GM21786 (cell line): Measurements from ENCODE around the gene CCDC144A.
A peak's percentile ranks its signal among the peaks of the same experiment; 100 is the strongest.
"Not testable (repeated sequence)": the region's sequence is repeated elsewhere in the genome, so short reads cannot be mapped to it uniquely, and the experiment has no call there.

Experiments
- ATAC-seq: cut with Tn5 transposase; IDR thresholded peaks from one replicate; pipeline ENCODE4 v1.9.1; 2021; ENCODE audit not compliant: unreplicated experiment

CCDC144A gene

GRCh38 chr17:16750515-16750914 lies 60.5 kb downstream of the CCDC144A start:
- ATAC-seq = not testable (repeated sequence)

DNA sequence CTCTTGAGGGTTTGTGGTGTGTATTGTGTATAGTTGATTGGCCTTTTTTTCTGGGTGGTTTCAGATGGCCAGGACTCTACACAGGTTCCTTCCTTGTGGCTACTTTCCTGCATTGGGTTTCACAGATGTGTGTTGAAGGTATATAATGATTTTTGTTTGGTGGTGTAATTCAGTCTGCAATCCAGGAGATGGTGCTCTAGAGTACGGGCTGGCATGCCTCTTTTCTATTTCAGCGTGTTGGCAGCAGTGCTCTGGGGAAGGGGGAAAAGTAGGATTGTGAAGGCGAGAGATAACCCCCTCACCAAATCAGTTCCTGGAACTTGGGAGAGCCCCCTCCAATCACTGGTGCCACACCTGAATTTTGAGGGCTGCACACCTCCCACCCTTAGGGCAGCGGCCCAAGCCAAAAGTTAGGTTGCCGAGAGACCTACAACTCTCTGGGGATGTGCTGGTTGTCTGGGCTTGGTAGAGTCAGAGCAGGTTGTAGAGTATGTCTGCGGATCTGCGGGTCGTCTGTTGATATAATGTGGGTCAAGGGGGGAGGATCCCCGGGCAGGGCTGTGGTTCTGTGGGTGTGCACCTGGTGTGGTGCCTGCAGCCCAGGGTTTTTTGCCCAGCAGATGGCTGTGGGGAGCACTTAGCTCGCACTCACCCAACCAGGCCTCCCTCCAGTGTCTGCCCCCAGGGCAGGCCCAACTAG lies 61.3 kb downstream of the CCDC144A start:
- ATAC-seq = peak; percentile 61

DNA sequence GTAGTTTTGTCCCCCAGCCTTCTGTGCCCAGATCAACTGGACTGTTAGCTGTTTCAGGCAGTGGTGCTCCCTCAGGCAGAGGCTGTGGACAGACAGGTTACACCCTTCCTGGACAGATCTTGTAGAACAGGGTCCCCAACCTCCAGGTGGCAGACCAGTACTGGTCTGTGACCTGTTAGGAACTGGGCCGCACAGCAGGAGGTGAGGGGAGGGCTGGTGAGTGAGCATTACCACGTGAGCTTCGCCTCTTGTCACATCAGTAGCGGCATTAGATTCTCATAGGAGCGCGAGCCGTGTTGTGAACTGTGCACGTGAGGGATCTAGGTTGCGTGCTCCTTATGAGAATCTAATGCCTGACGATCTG lies 61.9 kb downstream of the CCDC144A start:
- ATAC-seq = not testable (repeated sequence)

DNA sequence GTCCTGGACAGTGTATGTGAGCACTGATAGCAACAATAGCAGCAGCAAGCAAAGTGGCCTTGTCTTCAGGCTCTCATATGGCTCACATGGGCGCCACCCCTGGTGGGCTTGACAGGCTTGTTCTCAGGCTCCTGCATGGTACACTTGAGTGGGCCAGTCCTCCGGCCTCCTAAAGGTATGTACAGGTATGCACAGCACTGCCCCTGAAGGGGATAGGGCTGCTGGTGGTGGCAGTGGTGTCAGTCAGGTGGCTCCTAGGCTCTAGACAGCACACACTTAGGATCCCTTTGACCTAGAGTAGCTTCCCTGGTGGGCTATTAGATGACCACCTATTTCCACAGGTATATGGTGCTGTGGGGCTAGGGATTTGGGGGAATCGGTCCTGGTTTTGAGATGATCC lies 67.5 kb downstream of the CCDC144A start:
- ATAC-seq = not testable (repeated sequence)

GRCh38 chr17:16758177-16758576 lies 68.1 kb downstream of the CCDC144A start:
- not testable (repeated sequence) for ATAC-seq

GRCh38 chr17:16768290-16769175 lies 78.5 kb downstream of the CCDC144A start:
- not testable (repeated sequence) for ATAC-seq

GRCh38 chr17:16772394-16773145 lies 82.5 kb downstream of the CCDC144A start:
- ATAC-seq = not testable (repeated sequence)

DNA sequence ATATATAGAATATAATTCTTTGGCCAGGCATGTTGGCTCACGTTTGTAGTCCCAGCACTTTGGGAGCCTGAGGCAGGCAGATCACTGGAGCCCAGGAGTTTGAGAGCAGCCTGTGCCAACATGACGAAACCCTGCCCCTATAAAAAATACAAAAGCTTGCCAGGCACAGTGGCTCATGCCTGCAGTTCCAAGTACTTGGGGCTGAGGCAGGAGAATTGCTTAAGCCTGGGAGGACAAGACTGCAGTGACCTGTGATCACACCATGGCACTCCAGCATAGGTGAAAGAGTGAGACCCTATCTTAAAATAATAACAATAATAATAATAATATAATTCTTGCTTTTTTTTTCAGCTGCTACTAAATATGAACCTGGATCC lies 83.1 kb downstream of the CCDC144A start:
- not testable (repeated sequence) for ATAC-seq

- not testable (repeated sequence) for ATAC-seq
Observed at GRCh38 chr17:16787851-16788250, 97.8 kb downstream of the CCDC144A start.

GRCh38 chr17:16788889-16789536 lies 99.0 kb downstream of the CCDC144A start:
- ATAC-seq = not testable (repeated sequence)

DNA sequence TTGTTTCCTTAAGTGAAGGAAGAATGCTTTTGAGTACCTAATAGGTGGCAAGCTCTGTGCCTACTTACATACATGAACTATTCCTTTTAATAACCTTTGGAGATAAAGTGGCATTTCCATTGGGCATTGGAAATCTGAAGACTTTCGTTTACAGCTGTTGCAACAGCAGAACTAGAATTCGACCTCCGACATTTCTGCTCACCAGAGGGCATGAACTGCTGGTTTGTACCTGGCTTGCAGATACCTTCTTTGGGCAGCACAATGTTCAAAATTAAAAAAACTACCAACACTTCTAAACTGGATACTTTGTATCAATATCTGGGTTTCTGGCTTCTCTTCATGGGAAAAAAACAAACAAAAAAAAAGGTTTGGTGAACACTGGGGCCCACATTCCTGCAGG lies 99.6 kb downstream of the CCDC144A start:
- ATAC-seq = not testable (repeated sequence)

- ATAC-seq = not testable (repeated sequence)
Observed at GRCh38 chr17:16790313-16790871, 100.4 kb downstream of the CCDC144A start.

- not testable (repeated sequence) for ATAC-seq
Observed at GRCh38 chr17:16794215-16794614, 104.2 kb downstream of the CCDC144A start.

DNA sequence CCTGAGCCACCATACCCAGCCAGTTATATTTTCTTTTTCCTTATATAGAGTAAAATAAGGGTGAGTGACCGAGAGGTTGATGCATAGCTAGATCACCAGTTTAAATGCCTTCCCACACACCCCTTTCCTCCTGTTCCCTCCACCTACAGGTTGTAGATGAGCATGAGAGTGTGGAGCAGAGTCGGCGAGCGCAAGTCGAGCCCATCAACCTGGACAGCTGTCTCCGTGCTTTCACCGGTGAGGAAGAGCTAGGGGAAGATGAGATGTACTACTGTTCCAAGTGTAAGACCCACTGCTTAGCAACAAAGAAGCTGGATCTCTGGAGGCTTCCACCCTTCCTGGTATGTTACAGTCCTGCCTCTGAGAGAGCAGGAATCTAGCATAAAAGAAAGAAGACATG lies 105.9 kb downstream of the CCDC144A start:
- not testable (repeated sequence) for ATAC-seq

DNA sequence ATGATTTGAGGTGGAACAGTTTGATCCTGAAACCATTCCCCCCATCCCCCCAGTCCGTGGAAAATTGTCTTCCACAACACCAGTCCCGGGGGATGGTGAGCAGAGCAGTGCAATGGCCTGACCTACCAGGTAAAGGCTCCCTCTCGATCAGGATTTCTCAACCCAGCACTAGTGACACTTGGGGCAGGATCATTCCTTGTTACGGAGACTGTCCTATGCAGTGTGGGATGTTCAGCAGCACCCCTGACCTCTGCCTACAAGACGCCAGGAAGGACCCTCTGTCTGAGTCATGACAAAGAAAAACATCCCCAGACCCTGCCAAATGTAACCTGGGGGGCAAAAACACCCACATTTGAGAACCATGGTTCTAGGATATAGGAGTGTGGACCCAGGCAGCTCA lies 114.8 kb downstream of the CCDC144A start:
- ATAC-seq = not testable (repeated sequence)

DNA sequence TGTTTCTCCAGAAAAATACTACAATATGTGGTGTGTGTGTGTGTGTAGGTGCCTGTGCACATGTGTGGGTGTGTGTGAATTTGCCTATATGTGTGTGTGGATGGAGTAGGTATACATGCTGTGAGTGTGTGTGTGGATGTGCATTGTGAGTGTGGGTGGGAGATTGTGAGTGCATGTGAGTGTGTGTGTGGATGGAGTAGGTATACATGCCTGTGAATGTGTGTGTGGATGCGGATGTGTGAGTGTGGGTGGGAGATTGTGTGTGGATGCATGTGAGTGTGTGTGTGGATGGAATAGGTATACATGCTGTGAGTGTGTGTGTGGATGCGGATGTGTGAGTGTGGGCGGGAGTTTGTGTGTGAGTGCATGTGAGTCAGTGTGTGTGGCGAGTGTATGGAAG lies 116.6 kb downstream of the CCDC144A start:
- not testable (repeated sequence) for ATAC-seq

DNA sequence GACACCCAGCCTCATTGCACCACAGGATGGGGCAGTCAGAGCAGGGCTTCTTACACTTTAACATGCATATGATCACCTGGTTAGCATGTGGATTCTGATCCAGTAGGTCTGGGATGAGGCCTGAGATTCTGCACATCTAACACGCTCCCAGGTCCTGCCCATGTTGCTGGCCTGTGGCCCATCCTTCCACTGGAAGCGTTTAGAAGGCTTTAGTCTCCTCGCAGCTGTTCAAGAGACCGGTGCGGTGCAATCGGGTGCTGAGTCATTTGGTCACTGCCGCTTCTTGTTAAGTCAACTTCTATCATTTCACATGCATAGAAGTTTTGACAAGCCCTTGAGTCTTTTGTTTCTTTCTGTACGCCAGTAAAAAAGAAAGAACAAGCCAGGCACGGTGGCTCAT lies 117.6 kb downstream of the CCDC144A start:
- not testable (repeated sequence) for ATAC-seq

GRCh38 chr17:16810236-16810635 lies 120.2 kb downstream of the CCDC144A start:
- ATAC-seq = not testable (repeated sequence)

- ATAC-seq = not testable (repeated sequence)
Observed at GRCh38 chr17:16812126-16812525, 122.1 kb downstream of the CCDC144A start.

DNA sequence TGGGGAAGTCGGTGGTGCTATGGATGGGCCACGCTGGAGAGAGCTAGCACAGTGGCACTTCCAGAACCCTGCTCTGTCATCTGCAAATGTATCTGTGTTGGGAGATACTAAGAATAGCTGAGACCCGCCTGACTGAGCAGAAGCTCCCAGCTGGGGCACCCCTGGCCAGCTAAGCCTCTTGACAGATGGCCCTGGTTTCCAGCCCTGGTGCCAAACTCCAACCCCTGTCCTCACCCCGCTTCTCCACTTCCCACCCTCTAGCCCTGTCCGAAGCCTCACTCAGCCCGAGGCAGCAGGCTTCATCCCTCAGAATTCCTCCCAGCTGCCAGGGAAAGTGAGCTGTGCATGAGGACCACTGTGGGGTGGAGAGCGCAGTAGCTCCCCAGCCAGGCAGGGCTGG lies 124.4 kb downstream of the CCDC144A start:
- ATAC-seq = no peak
